CD14-positive monocyte (primary cell): Measurements from ENCODE around the gene MYOM1. TPM values are rescaled to one million over a fixed set of nuclear protein-coding genes. Genes with fewer than 3 reads are reported as not detected.
A peak's percentile ranks its signal among the peaks of the same experiment; 100 is the strongest.

Experiments
- DNase-seq, 3 donors: peaks; one replicate each; pipeline ENCODE4 v3.0.0-alpha.2; 2011 to 2022
- H2AFZ ChIP-seq: 2 replicates; pipeline ENCODE4 v1.6.0; 2012; ENCODE audit warnings: mild to moderate bottlenecking, low read depth, low read length, inconsistent platforms; ENCODE audit not compliant: insufficient read depth, poor library complexity, severe bottlenecking
- H3K27ac ChIP-seq, 2 donors: 1 replicate in 1 of 2; 2 replicates in 1 of 2; pipeline ENCODE4 v1.5.1; 2012 to 2013; ENCODE audit warnings: low read length in 2 of 2, control low read depth in 1 of 2, inconsistent platforms in 1 of 2, low read depth in 1 of 2, mild to moderate bottlenecking in 1 of 2
- H3K27me3 ChIP-seq, 2 donors: one replicate each; pipeline versions ENCODE4 v1.6.0 to v1.6.1; 2011 to 2013; ENCODE audit warnings: low read length in 2 of 2; ENCODE audit not compliant: control insufficient read depth in 2 of 2, insufficient read depth in 2 of 2
- H3K36me3 ChIP-seq, 2 donors: replicated peaks in 1 of 2; 1 replicate in 1 of 2; 2 replicates in 1 of 2; pipeline versions ENCODE4 v1.5.1 to v1.6.1; 2012 to 2013; ENCODE audit warnings: low read length in 2 of 2, control low read depth in 1 of 2, inconsistent platforms in 1 of 2, mild to moderate bottlenecking in 1 of 2; ENCODE audit not compliant: insufficient read depth in 2 of 2, control insufficient read depth in 1 of 2
- H3K4me1 ChIP-seq, 2 donors: 1 replicate in 1 of 2; 2 replicates in 1 of 2; pipeline versions ENCODE4 v1.5.1 to v1.6.1; 2012 to 2013; ENCODE audit warnings: low read length in 2 of 2, control low read depth in 1 of 2, inconsistent platforms in 1 of 2, mild to moderate bottlenecking in 1 of 2, moderate library complexity in 1 of 2; ENCODE audit not compliant: insufficient read depth in 2 of 2, control insufficient read depth in 1 of 2
- H3K4me2 ChIP-seq: replicated peaks from 2 replicates; pipeline ENCODE3; 2012; ENCODE audit warnings: low read length, moderate library complexity, mild to moderate bottlenecking; ENCODE audit not compliant: poor library complexity, severe bottlenecking; ENCODE audit errors: extremely low read depth
- H3K4me3 ChIP-seq, 3 experiments: fragments of 200-600 bp in 1 of 3; sonication (generic) in 1 of 3; replicated peaks in 1 of 3; 1 replicate in 2 of 3; 2 replicates in 1 of 3; pipeline ENCODE4 v1.5.1; 2011 to 2013; ENCODE audit warnings: low read length in 3 of 3, mild to moderate bottlenecking in 3 of 3, control low read depth in 2 of 3, low read depth in 2 of 3, inconsistent platforms in 1 of 3, moderate library complexity in 1 of 3
- H3K79me2 ChIP-seq: 2 replicates; pipeline ENCODE4 v1.6.0; 2012; ENCODE audit warnings: mild to moderate bottlenecking, control low read depth, inconsistent platforms, low read length, moderate library complexity; ENCODE audit not compliant: insufficient read depth
- H3K9ac ChIP-seq: 2 replicates; pipeline ENCODE4 v1.6.0; 2017; ENCODE audit warnings: low read length, mild to moderate bottlenecking; ENCODE audit not compliant: insufficient read depth, poor library complexity, severe bottlenecking
- H3K9me3 ChIP-seq, 2 donors: replicated peaks in 1 of 2; 1 replicate in 1 of 2; 2 replicates in 1 of 2; pipeline versions ENCODE4 v1.5.1 to v1.6.1; 2012 to 2013; ENCODE audit warnings: low read length in 2 of 2, control low read depth in 1 of 2; ENCODE audit not compliant: control insufficient read depth in 1 of 2, insufficient read depth in 1 of 2
- H4K20me1 ChIP-seq: 2 replicates; pipeline ENCODE4 v1.6.0; 2012; ENCODE audit warnings: mild to moderate bottlenecking, low read length, control low read depth, moderate library complexity; ENCODE audit not compliant: insufficient read depth
- H3K27ac Mint-ChIP-seq, 7 donors: one replicate each; pipeline ENCODE4 v1.8.0; 2020; ENCODE audit warnings: mild to moderate bottlenecking in 7 of 7, mixed read lengths in 7 of 7, moderate library complexity in 6 of 7, inconsistent platforms in 2 of 7
- H3K27me3 Mint-ChIP-seq, 3 donors: one replicate each; pipeline ENCODE4 v1.8.0; 2021 to 2022; ENCODE audit warnings: low read depth in 3 of 3, mild to moderate bottlenecking in 3 of 3, mixed read lengths in 3 of 3, moderate library complexity in 3 of 3, inconsistent platforms in 1 of 3
- H3K36me3 Mint-ChIP-seq, 2 donors: one replicate each; pipeline ENCODE4 v1.8.0; 2020; ENCODE audit warnings: mixed read lengths in 2 of 2, inconsistent platforms in 1 of 2, mild to moderate bottlenecking in 1 of 2
- H3K4me1 Mint-ChIP-seq: one replicate; pipeline ENCODE4 v1.8.0; 2020; ENCODE audit warnings: mild to moderate bottlenecking, mixed read lengths
- H3K4me3 Mint-ChIP-seq, 2 donors: one replicate each; pipeline ENCODE4 v1.8.0; 2020; ENCODE audit warnings: mild to moderate bottlenecking in 2 of 2, mixed read lengths in 2 of 2, moderate library complexity in 1 of 2
- H3K9me3 Mint-ChIP-seq, 7 donors: one replicate each; pipeline ENCODE4 v1.8.0; 2020 to 2022; ENCODE audit warnings: mixed read lengths in 7 of 7, mild to moderate bottlenecking in 6 of 7, moderate library complexity in 6 of 7, inconsistent platforms in 2 of 7
- WGBS: methylation state at CpG from one replicate; pipeline ENCODE4 v1.1.5; 2013; ENCODE audit warnings: missing lambda C conversion rate; ENCODE audit not compliant: insufficient coverage; 5-methylcytosine and 5-hydroxymethylcytosine counted together
- intact Hi-C, 2 donors: fragments of 100-400 bp; cut with micrococcal nuclease; formaldehyde crosslinking; loops; one replicate each; pipeline versions ENCODE4 v1.15.0 to v1.15.1; 2023
- polyA plus RNA-seq, 3 donors: library from polyadenylated mRNA; depleted of rRNA in 1 of 3; unstranded in 2 of 3; stranded (reverse) in 1 of 3; fragments of 300-500 nt in 2 of 3; fragments of >200 nt in 1 of 3; fragmentation: Illumina TruSeq in 2 of 3; gene quantifications; 1 replicate in 2 of 3; 2 replicates in 1 of 3; pipeline ENCODE4 v1.2.3, GENCODE V29; 2012 to 2021
- TF ChIP-seq, protein P1 (sequence below): fragments of 200-600 bp; IDR thresholded peaks from one replicate; pipeline ENCODE4 v1.8.0; 2022; ENCODE audit warnings: antibody characterized with exemption, mild to moderate bottlenecking

MYOM1 gene
- polyA plus RNA-seq, 3 donors = 0.05 to 0.95 (median 0.22) TPM

DNA sequence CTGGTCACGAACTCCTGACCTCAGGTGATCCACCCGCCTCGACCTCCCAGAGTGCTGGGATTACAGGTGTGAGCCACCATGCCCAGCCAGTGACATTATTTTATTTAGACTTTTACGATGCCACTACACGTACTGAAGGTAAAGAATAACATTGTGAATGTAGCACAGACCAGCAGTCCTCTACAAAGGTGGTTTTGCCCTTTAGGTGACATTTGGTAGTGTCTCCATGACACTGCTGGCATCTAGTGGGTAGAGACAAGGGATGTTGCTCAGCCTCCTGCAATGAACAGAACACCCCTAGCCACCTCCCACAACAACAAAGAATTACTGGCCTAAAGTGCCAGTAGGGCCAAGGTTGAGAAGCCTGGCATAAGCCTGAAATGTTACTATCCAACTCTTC lies 69.5 kb downstream of the MYOM1 start:
- no peak overlapping the region for H3K4me3 ChIP-seq
- H3K4me3 Mint-ChIP-seq = no peak overlapping the region
- H3K27ac ChIP-seq = no peak overlapping the region
- no peak for DNase-seq
- H3K4me1 Mint-ChIP-seq = peaks cover 3% of the 10 kb centered on the region
- no peak overlapping the region for H3K27ac Mint-ChIP-seq
- peaks cover 0 to 2% (median 1%) of the 10 kb centered on the region in 3 donors for H3K27me3 Mint-ChIP-seq
- TF ChIP-seq, protein P1, sequence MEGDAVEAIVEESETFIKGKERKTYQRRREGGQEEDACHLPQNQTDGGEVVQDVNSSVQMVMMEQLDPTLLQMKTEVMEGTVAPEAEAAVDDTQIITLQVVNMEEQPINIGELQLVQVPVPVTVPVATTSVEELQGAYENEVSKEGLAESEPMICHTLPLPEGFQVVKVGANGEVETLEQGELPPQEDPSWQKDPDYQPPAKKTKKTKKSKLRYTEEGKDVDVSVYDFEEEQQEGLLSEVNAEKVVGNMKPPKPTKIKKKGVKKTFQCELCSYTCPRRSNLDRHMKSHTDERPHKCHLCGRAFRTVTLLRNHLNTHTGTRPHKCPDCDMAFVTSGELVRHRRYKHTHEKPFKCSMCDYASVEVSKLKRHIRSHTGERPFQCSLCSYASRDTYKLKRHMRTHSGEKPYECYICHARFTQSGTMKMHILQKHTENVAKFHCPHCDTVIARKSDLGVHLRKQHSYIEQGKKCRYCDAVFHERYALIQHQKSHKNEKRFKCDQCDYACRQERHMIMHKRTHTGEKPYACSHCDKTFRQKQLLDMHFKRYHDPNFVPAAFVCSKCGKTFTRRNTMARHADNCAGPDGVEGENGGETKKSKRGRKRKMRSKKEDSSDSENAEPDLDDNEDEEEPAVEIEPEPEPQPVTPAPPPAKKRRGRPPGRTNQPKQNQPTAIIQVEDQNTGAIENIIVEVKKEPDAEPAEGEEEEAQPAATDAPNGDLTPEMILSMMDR = no peak
- no peaks in the 10 kb centered on the region for H3K36me3 Mint-ChIP-seq
- H3K4me1 ChIP-seq = no peaks in the 10 kb centered on the region
- intact Hi-C loops = loop anchor here in 1 of 2 donors (5.0 kb wide), 1 partner anchor 218 kb away; no protein-coding TSS in a partner anchor
- H3K79me2 ChIP-seq = no peaks in the 10 kb centered on the region
- no peaks in the 10 kb centered on the region for H3K36me3 ChIP-seq
- H3K9ac ChIP-seq = no peak overlapping the region
- no peaks in the 10 kb centered on the region for H3K27me3 ChIP-seq
- peaks cover 0 to under 1% (median 0%) of the 10 kb centered on the region in 7 donors for H3K9me3 Mint-ChIP-seq
- no peaks in the 10 kb centered on the region for H3K9me3 ChIP-seq
- no peaks in the 10 kb centered on the region for H4K20me1 ChIP-seq
- 100% methylated on average over 3 of the region's 5 CpGs for WGBS
- H2AFZ ChIP-seq = no peak overlapping the region
- no peak overlapping the region for H3K4me2 ChIP-seq

- Mint-ChIP-seq H3K9me3 (peaks cover 0 to 2% (median 0%) of the 10 kb centered on the region in 7 donors), H3K36me3 (no peaks in the 10 kb centered on the region), H3K27ac (no peak overlapping the region), H3K4me3 (no peak overlapping the region), H3K27me3 (peaks cover 0 to 2% (median 1%) of the 10 kb centered on the region in 3 donors), H3K4me1 (peaks cover 3% of the 10 kb centered on the region)
- H3K27ac ChIP-seq = no peak overlapping the region
- no peak overlapping the region for H2AFZ ChIP-seq
- H3K9me3 ChIP-seq = no peaks in the 10 kb centered on the region
- peak in 1 of 3 donors; percentile 31 for DNase-seq
- H3K9ac ChIP-seq = no peak overlapping the region
- TF ChIP-seq, protein P1 = no peak
- no peaks in the 10 kb centered on the region for H3K79me2 ChIP-seq
- H3K4me1 ChIP-seq = no peaks in the 10 kb centered on the region
- whole genome bisulfite sequencing = 94% methylated on average over 2 of the region's 4 CpGs
- H3K36me3 ChIP-seq = no peaks in the 10 kb centered on the region
- H3K4me3 ChIP-seq = no peak overlapping the region
- intact Hi-C loops = no loop called here
- no peak overlapping the region for H3K4me2 ChIP-seq
- no peaks in the 10 kb centered on the region for H3K27me3 ChIP-seq
- H4K20me1 ChIP-seq = no peaks in the 10 kb centered on the region
These were observed 70.7 kb downstream of the MYOM1 start for GRCh38 chr18:3148930-3149535.
